A549 (cell line): ENCODE results near the gene OSGEP. TPM values are rescaled to one million over a fixed set of nuclear protein-coding genes. Genes with fewer than 3 reads are reported as not detected.

ENCODE experiments used
- ATAC-seq, 2 experiments: fragments of 200-7000 bp in 1 of 2; fragments of >200 bp in 1 of 2; cut with Nextera tagmentation in 1 of 2; cut with Tn5 transposase in 1 of 2; 3 replicates each; pipeline versions ENCODE4 v1.8.0 to v1.9.1; 2018 to 2020; ENCODE audit warnings: mild to moderate bottlenecking in 1 of 2, moderate library complexity in 1 of 2
- CTCF ChIA-PET: fragments of 300-600 bp; sonication (Branson Sonifier 250); formaldehyde crosslinking; extraction: SDS; loops from one replicate; lab custom pipeline; 2021; ENCODE audit warnings: antibody characterized with exemption, inconsistent platforms; lab: Yijun Ruan, JAX
- POLR2A ChIA-PET: fragments of 350-600 bp; formaldehyde crosslinking; extraction: SDS; loops from one replicate; lab custom pipeline; 2021; ENCODE audit warnings: antibody characterized with exemption, inconsistent platforms; lab: Yijun Ruan, JAX
- DNase-seq, 2 experiments: peaks; one replicate each; pipeline versions ENCODE4 v3.0.0 to v3.0.0-alpha.2; 2011 to 2016; ENCODE audit warnings: low read depth in 1 of 2, low spot score in 1 of 2
- FAIRE-seq: peaks from 2 replicates; lab custom pipeline; 2011; peaks lifted over from hg19 to GRCh38; lab: Jason Lieb, UNC
- H3K27ac ChIP-seq, 2 experiments: fragments of >200 bp; sonication (Bioruptor Twin); formaldehyde crosslinking; 3 replicates each; pipeline ENCODE4 v1.5.1; 2016 to 2017
- H3K4me1 ChIP-seq: fragments of >200 bp; sonication (Bioruptor Twin); formaldehyde crosslinking; 3 replicates; pipeline ENCODE4 v1.6.1; 2016
- H3K4me2 ChIP-seq: fragments of >200 bp; sonication (Bioruptor Twin); formaldehyde crosslinking; 3 replicates; pipeline ENCODE4 v1.6.1; 2016
- H3K4me3 ChIP-seq: fragments of >200 bp; sonication (Bioruptor Twin); formaldehyde crosslinking; 3 replicates; pipeline ENCODE4 v1.5.1; 2016
- H3K9me3 ChIP-seq: fragments of >200 bp; sonication (Bioruptor Twin); formaldehyde crosslinking; 3 replicates; pipeline ENCODE4 v1.6.1; 2016
- CBX2 ChIP-seq: fragments of 200-600 bp; sonication (generic); IDR thresholded peaks from 2 replicates; pipeline ENCODE4 v1.6.1; 2016; ENCODE audit warnings: low read depth, mild to moderate bottlenecking, borderline replicate concordance
- CHD4 ChIP-seq: fragments of 200-600 bp; sonication (generic); IDR thresholded peaks from 2 replicates; pipeline ENCODE4 v1.6.1; 2016; ENCODE audit warnings: antibody characterized with exemption, mild to moderate bottlenecking, borderline replicate concordance
- E2F6 ChIP-seq: IDR thresholded peaks from 2 replicates; pipeline ENCODE4 v1.6.1; 2012; ENCODE audit warnings: low read depth, borderline replicate concordance
- EHF ChIP-seq: fragments of 250-450 bp; sonication (Bioruptor Pico); IDR thresholded peaks from 2 replicates; pipeline ENCODE4 v1.5.0; 2020; ENCODE audit warnings: mild to moderate bottlenecking
- EHMT2 ChIP-seq: fragments of 200-600 bp; sonication (generic); IDR thresholded peaks from 2 replicates; pipeline ENCODE4 v1.6.1; 2016; ENCODE audit warnings: antibody characterized with exemption, low read depth, mild to moderate bottlenecking, moderate library complexity
- ELK1 ChIP-seq: fragments of 150-350 bp; IDR thresholded peaks from 2 replicates; pipeline ENCODE4 v1.6.1; 2014; ENCODE audit warnings: low read depth, mild to moderate bottlenecking, low read length
- EP300 ChIP-seq, 2 experiments: fragments of >200 bp; sonication (Bioruptor Twin); formaldehyde crosslinking; IDR thresholded peaks; 2 replicates in 1 of 2; 3 replicates in 1 of 2; pipeline ENCODE4 v1.6.1; 2016 to 2017
- FOSL2 ChIP-seq, 2 experiments: fragments of 450-650 bp in 1 of 2; fragments of >200 bp in 1 of 2; sonication (Bioruptor Twin) in 1 of 2; formaldehyde crosslinking; IDR thresholded peaks; 2 replicates each; pipeline versions ENCODE4 v1.5.0 to v1.6.1; 2016 to 2020; ENCODE audit warnings: mild to moderate bottlenecking in 1 of 2, moderate library complexity in 1 of 2
- GATA3 ChIP-seq: IDR thresholded peaks from 2 replicates; pipeline ENCODE4 v1.6.1; 2012; ENCODE audit warnings: borderline replicate concordance
- HMGXB4 ChIP-seq: fragments of 250-450 bp; sonication (Bioruptor Pico); IDR thresholded peaks from 2 replicates; pipeline ENCODE4 v1.5.0; 2021; ENCODE audit warnings: mild to moderate bottlenecking, moderate library complexity, borderline replicate concordance
- HOXA7 ChIP-seq: fragments of 250-450 bp; sonication (Bioruptor Pico); IDR thresholded peaks from 2 replicates; pipeline ENCODE4 v1.5.0; 2020; ENCODE audit warnings: mild to moderate bottlenecking, moderate library complexity
- HOXB13 ChIP-seq: fragments of 250-450 bp; sonication (Bioruptor Pico); IDR thresholded peaks from 2 replicates; pipeline ENCODE4 v1.5.0; 2020; ENCODE audit warnings: low read depth, mild to moderate bottlenecking, moderate library complexity
- HOXB5 ChIP-seq: fragments of 250-450 bp; sonication (Bioruptor Pico); IDR thresholded peaks from 2 replicates; pipeline ENCODE4 v1.5.0; 2020; ENCODE audit warnings: mild to moderate bottlenecking, moderate library complexity
- JUNB ChIP-seq: fragments of >200 bp; sonication (Bioruptor Twin); formaldehyde crosslinking; IDR thresholded peaks from 2 replicates; pipeline ENCODE4 v1.6.1; 2016
- KDM1A ChIP-seq: fragments of 200-600 bp; sonication (generic); IDR thresholded peaks from 2 replicates; pipeline ENCODE4 v1.6.1; 2016; ENCODE audit warnings: low read depth, mild to moderate bottlenecking
- KDM5A ChIP-seq: fragments of 200-600 bp; sonication (generic); IDR thresholded peaks from 2 replicates; pipeline ENCODE4 v1.6.1; 2016; ENCODE audit warnings: antibody characterized with exemption, mild to moderate bottlenecking
- MAX ChIP-seq: IDR thresholded peaks from 2 replicates; pipeline ENCODE4 v1.6.1; 2012
- MAZ ChIP-seq: fragments of 150-350 bp; IDR thresholded peaks from 2 replicates; pipeline ENCODE4 v1.6.1; 2014; ENCODE audit warnings: antibody characterized with exemption, low read depth, low read length, borderline replicate concordance
- MYC ChIP-seq: IDR thresholded peaks from 2 replicates; pipeline ENCODE4 v1.6.1; 2012; ENCODE audit warnings: mild to moderate bottlenecking, inconsistent platforms, low read length, improper control_type of control experiment, borderline replicate concordance
- NFE2L2 ChIP-seq: fragments of 150-350 bp; conservative IDR thresholded peaks from 2 replicates; pipeline ENCODE4 v1.6.1; 2014; ENCODE audit warnings: low read length
- NR3C1 ChIP-seq: fragments of >200 bp; sonication (Bioruptor Twin); formaldehyde crosslinking; IDR thresholded peaks from 3 replicates; pipeline ENCODE4 v1.6.1; 2017
- PBX3 ChIP-seq: IDR thresholded peaks from 2 replicates; pipeline ENCODE4 v1.6.1; 2012
- PHF8 ChIP-seq: fragments of 200-600 bp; sonication (generic); IDR thresholded peaks from 2 replicates; pipeline ENCODE4 v1.6.1; 2016; ENCODE audit warnings: low read depth, mild to moderate bottlenecking, antibody characterized with exemption, moderate library complexity, borderline replicate concordance
- POLR2A ChIP-seq: IDR thresholded peaks from 2 replicates; pipeline ENCODE4 v1.6.1; 2012; ENCODE audit warnings: mild to moderate bottlenecking, low read length
- POLR2AphosphoS2 ChIP-seq: conservative IDR thresholded peaks from 2 replicates; pipeline ENCODE4 v1.6.1; 2012; ENCODE audit warnings: low read length, improper control_type of control experiment, inconsistent platforms
- RCOR1 ChIP-seq: fragments of 150-350 bp; IDR thresholded peaks from 2 replicates; pipeline ENCODE4 v1.6.1; 2014; ENCODE audit warnings: antibody characterized with exemption, low read length, low read depth
- REST ChIP-seq: fragments of 200-600 bp; sonication (generic); IDR thresholded peaks from 2 replicates; pipeline ENCODE4 v1.6.1; 2016; ENCODE audit warnings: antibody characterized with exemption, mild to moderate bottlenecking, moderate library complexity
- SMC3 ChIP-seq: fragments of >200 bp; sonication (Bioruptor Twin); formaldehyde crosslinking; IDR thresholded peaks from 3 replicates; pipeline ENCODE4 v1.6.1; 2018; ENCODE audit warnings: inconsistent platforms
- SREBF2 ChIP-seq: fragments of 450-650 bp; IDR thresholded peaks from 2 replicates; pipeline ENCODE4 v1.6.1; 2014; ENCODE audit warnings: mild to moderate bottlenecking, moderate library complexity
- TP53 ChIP-seq: fragments of 250-450 bp; sonication (Bioruptor Pico); IDR thresholded peaks from 2 replicates; pipeline ENCODE4 v1.5.0; 2021; ENCODE audit warnings: mild to moderate bottlenecking, moderate library complexity
- ZC3H11A ChIP-seq: fragments of 450-650 bp; IDR thresholded peaks from 2 replicates; pipeline ENCODE4 v1.6.1; 2014; ENCODE audit warnings: antibody characterized with exemption, mild to moderate bottlenecking
- ZFP36 ChIP-seq: fragments of 450-650 bp; IDR thresholded peaks from 2 replicates; pipeline ENCODE4 v1.6.1; 2014; ENCODE audit warnings: borderline replicate concordance; ENCODE audit not compliant: partially characterized antibody
- ZSCAN20 ChIP-seq: fragments of 250-450 bp; sonication (Bioruptor Pico); IDR thresholded peaks from 2 replicates; pipeline ENCODE4 v1.8.0; 2022; ENCODE audit warnings: mild to moderate bottlenecking, moderate library complexity
- WGBS: methylation state at CpG from one replicate; pipeline ENCODE4 v1.1.6; 2017; ENCODE audit errors: missing lambda C conversion rate; 5-methylcytosine and 5-hydroxymethylcytosine counted together
- polyA plus RNA-seq, 4 experiments: library from polyadenylated mRNA; depleted of rRNA in 3 of 4; stranded (reverse); fragments of >200 nt; fragmentation: RNase III in 1 of 4; extraction: RNeasy Plus Mini Kit Qiagen cat#74134 plus additional on column Dnase treatment in 1 of 4; gene quantifications; 2 replicates in 3 of 4; 3 replicates in 1 of 4; pipeline ENCODE4 v1.2.3, GENCODE V29; 2011 to 2017

Gene OSGEP
- polyA plus RNA-seq, 2 of the 4 experiments (the other 2 are of a cell fraction), result 30.4 to 33.2 TPM

- under 1% methylated on average over 29 of the region's 43 CpGs for WGBS
- DNase-seq (peak; percentile 82 to 88), FAIRE-seq (no peak), ATAC-seq (peak; percentile 97 to 98)
- Histone ChIP-seq H3K9me3 (no peaks in the 10 kb centered on the region), H3K4me2 (peak within 1 kb of the TSS; percentile 77), H3K4me1 (peaks cover 15% of the 10 kb centered on the region), H3K27ac (peak within 1 kb of the TSS; percentile 95 to 96), H3K4me3 (peak within 1 kb of the TSS; percentile 61)
- CTCF ChIA-PET, result interaction anchor here (0.6 to 3.1 kb wide), 10 partner anchors 8 to 299 kb away, joined by 3 to 31 read pairs (median 4); partner anchors contain the start of gene APEX1
- POLR2A ChIA-PET, result interaction anchor here (0.6 to 3.0 kb wide), 13 partner anchors 9 to 269 kb away, joined by 3 to 20 read pairs (median 5); partner anchors contain the start of genes APEX1, OSGEP, PARP2 and PIP4P1
- no peak for TF ChIP-seq KDM1A
- TF ChIP-seq MAX, result peak; percentile 63
- TF ChIP-seq HOXB13 (CRISPR knock-in tag), result no peak
- no peak for TF ChIP-seq ZFP36
- no peak for TF ChIP-seq RCOR1
- no peak for TF ChIP-seq REST
- no peak for TF ChIP-seq EHF (CRISPR knock-in tag)
- TF ChIP-seq PBX3, result no peak
- no peak for TF ChIP-seq EHMT2
- TF ChIP-seq HMGXB4 (CRISPR knock-in tag), result no peak
- TF ChIP-seq SREBF2, result no peak
- no peak for TF ChIP-seq ELK1
- TF ChIP-seq MAZ, result no peak
- peak; percentile 94 for TF ChIP-seq PHF8
- TF ChIP-seq NR3C1, result no peak
- TF ChIP-seq FOSL2 (IDR thresholded peaks at IDR 0.05), result no peak
- TF ChIP-seq FOSL2 (CRISPR knock-in tag; IDR thresholded peaks at IDR 0.05), result no peak
- TF ChIP-seq EP300 (IDR thresholded peaks at IDR 0.05), result no peak
- no peak for TF ChIP-seq ZC3H11A
- TF ChIP-seq POLR2A, result peak; percentile 76
- no peak for TF ChIP-seq SMC3
- no peak for TF ChIP-seq E2F6
- TF ChIP-seq TP53 (CRISPR knock-in tag), result no peak
- TF ChIP-seq POLR2AphosphoS2, result no peak
- TF ChIP-seq CBX2, result no peak
- TF ChIP-seq HOXB5 (CRISPR knock-in tag), result no peak
- TF ChIP-seq MYC, result no peak
- no peak for TF ChIP-seq GATA3
- TF ChIP-seq HOXA7 (CRISPR knock-in tag), result no peak
- TF ChIP-seq KDM5A, result no peak
- no peak for TF ChIP-seq JUNB
- no peak for TF ChIP-seq NFE2L2
- TF ChIP-seq ZSCAN20, result no peak
- no peak for TF ChIP-seq CHD4
These were observed 41.5 kb downstream of the OSGEP start, which contains the start of gene TEP1 for GRCh38 chr14:20412876-20413743. TEP1 (minus strand) TSS chr14:20413501; CDS start chr14:20408439, 5,062 bp downstream.
